Measurements from ENCODE around the gene SCGN.
A peak's percentile ranks its signal among the peaks of the same experiment; 100 is the strongest.

The SCGN gene

DNA sequence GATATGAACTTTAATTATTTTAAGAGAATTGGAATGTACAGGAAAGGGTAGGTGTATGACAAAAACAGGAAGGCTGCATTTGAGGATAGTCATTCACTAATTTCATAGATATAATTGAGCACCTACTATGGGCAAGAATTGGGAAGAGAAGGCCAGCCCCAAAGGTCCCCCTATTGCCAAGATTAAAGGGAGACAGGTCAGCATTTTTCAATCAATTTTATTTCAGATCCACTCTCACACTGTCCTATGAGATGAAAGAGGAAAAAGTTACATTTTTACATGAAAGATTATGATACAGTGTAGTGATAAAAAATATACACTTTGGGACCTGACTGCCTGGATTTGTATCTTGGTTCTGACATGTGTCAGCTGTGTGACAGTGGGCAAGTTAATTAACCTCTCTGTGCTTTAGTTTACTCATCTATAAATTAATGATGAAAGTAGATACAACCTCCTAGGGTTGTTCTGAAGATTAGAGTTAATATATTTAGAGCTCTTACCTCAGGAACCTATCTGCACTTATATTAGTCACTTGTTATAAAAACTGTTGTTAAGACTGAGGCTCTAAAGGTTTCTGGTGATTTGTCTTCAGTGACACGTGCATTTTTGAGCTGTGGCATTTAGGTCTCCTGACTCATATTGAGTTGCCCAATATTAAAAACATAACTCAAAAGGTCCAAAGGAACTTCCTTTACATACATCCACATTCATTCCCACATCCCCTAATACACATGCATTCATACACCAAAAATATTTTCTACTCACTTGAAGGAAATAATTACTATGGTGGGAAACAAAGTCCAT, 45.7 kb downstream of the SCGN start:
- no peak overlapping the region for H3K27ac ChIP-seq
- TF ChIP-seq, protein P1, sequence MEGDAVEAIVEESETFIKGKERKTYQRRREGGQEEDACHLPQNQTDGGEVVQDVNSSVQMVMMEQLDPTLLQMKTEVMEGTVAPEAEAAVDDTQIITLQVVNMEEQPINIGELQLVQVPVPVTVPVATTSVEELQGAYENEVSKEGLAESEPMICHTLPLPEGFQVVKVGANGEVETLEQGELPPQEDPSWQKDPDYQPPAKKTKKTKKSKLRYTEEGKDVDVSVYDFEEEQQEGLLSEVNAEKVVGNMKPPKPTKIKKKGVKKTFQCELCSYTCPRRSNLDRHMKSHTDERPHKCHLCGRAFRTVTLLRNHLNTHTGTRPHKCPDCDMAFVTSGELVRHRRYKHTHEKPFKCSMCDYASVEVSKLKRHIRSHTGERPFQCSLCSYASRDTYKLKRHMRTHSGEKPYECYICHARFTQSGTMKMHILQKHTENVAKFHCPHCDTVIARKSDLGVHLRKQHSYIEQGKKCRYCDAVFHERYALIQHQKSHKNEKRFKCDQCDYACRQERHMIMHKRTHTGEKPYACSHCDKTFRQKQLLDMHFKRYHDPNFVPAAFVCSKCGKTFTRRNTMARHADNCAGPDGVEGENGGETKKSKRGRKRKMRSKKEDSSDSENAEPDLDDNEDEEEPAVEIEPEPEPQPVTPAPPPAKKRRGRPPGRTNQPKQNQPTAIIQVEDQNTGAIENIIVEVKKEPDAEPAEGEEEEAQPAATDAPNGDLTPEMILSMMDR (conservative IDR thresholded peaks at IDR 0.05) = no peak

DNA sequence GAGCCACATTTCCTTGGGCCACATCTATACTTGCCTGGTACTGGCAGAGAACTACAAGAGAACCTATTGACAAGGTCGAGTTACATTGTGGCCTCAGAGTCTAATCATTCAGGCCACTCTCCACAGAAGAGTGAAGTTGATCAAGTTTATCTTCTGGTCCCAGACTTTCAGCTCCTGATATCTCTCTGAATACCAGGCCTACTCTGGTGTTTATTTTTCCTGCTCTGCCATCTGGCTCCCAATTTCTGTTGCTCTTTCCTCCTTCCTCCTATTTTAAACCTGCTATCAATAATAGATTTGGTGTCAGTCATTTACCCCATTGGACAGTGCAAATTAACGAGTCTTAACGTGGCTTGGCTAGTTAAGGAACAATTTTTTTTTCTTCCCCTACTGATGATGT, 46.6 kb downstream of the SCGN start:
- H3K27ac ChIP-seq = no peak overlapping the region
- TF ChIP-seq, protein P1 (conservative IDR thresholded peaks at IDR 0.05) = no peak

DNA sequence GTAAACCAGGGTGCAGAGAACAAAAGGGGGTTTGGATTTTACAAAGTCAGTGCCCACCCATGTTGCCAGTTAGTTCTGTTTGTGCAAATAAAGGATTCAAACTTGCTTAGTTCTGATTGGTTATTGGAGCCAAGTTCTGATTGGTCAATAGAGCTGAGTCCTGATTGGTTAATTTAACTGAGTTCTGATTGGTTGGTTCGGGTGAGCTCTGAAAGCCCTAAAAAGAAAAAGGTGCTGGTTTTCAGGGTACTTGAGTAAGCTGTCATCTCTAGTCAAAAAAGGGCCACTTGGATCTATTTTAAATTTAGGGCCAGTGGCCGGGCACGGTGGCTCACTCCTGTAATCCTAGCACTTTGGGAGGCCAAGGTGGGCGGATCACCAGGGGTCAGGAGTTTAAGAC, 47.6 kb downstream of the SCGN start:
- TF ChIP-seq, protein P1 (conservative IDR thresholded peaks at IDR 0.05) = no peak
- no peak overlapping the region for H3K27ac ChIP-seq

DNA sequence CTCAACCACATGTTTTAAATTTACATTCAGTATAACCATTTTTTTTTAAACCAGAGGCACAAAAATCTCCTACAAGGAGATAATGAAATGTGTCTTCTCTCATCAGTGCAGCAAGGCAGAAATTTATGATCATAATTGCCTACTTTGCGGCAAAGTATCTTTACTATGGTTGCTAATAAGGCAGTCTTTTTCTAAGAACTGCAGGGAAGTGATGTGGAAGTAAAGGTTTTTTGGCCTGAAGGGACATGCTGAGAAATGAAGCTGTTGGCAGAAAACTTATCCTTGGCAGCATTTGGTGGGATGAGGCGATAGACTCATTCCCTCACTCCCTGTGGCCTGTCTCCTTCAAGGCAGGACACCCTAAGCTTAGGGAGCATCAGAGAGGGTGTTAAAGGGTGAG, 48.7 kb downstream of the SCGN start:
- TF ChIP-seq, protein P1 (conservative IDR thresholded peaks at IDR 0.05) = no peak
- peak overlapping the region; percentile 51; the same call in 1 of the 2 replicates for H3K27ac ChIP-seq

DNA sequence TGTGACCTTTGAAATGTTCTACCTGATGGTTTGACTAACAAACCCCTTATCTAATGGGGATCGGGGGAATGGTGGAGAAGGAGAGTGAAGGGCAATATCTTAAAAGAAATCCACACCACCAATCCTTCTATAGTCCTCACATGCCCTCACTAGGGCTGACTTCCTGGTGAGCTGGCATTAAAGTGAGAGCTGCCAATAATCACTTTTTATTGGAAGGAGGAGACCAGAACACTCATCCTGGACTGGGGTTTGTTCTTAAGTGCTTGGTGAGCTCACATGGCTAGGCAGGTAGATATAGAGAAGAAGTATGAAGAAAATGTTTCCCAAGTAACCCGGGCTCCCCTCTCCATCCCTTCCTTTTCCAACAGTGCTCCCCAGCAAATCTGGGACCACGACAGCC, 49.8 kb downstream of the SCGN start:
- TF ChIP-seq, protein P1 (conservative IDR thresholded peaks at IDR 0.05) = no peak
- H3K27ac ChIP-seq = peak overlapping the region; percentile 51; the same call in 1 of the 2 replicates

DNA sequence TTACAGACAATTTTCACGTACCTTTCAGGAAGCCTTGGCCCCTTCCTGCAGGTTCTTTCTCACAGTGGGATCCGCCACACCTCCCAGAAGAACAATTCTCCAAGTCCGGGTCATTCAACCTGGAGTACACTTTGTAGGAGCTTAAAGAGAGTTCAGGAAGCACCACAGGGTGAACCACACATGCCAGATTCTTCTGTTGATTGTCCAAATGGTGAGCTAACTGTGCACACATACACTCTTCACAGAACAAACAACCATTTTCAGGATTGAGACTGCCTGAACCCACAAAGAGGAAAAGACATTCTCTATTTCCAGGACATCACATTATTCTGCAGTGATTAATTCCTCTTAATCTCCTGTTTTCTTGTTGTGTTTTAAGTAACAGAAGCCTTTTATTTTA, 51.0 kb downstream of the SCGN start:
- no peak overlapping the region for H3K27ac ChIP-seq
- TF ChIP-seq, protein P1 (conservative IDR thresholded peaks at IDR 0.05) = no peak

DNA sequence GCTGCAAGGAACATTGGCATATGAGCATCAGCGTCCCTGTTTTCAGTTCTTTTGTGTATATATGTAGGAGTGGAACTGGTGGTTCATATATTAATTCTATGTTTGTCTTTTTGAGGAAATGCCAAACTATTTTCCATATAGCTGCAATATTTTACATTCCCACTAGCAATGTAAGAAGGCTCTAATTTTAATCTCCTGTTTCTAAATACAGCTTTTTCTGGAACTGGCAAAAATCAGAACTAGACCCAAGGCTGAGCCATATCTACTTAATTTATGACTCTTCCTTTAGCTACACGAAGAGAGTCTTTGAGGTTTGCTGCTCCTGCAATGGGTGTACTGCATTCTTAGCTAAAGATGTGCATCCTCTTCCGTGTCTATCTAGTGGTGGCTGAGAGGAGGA, 52.0 kb downstream of the SCGN start:
- no peak overlapping the region for H3K27ac ChIP-seq
- TF ChIP-seq, protein P1 (conservative IDR thresholded peaks at IDR 0.05) = no peak

Measured in VCaP (cell line).